NCI-H526 (cell line): ENCODE measurements around the gene PRKCA.
A peak's percentile ranks its signal among the peaks of the same experiment; 100 is the strongest.

Source experiments
- DNase-seq, 2 experiments: peaks; one replicate each; lab custom pipeline; 2025; lab: John Stamatoyannopoulos, UW

The PRKCA gene

DNA sequence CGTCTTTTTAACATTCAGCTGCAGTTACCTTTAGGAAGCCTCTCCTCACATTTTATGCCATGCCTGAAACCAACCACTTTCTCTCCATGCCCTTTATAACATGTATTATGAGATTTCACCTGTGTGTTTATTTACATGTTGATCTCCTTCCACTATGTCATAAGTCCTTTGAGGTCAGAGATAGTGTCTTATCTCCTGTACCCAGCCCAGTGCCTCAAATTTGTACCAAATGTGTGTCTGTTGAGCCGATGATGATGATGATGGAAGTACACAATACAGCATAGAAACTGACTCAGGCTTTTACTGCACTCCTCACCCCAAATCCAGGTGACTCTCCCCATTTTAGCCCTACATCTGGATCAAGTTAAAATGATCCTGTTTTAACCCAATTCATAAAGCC is 353.0 kb downstream of the PRKCA start:
- no peak for DNase-seq

DNA sequence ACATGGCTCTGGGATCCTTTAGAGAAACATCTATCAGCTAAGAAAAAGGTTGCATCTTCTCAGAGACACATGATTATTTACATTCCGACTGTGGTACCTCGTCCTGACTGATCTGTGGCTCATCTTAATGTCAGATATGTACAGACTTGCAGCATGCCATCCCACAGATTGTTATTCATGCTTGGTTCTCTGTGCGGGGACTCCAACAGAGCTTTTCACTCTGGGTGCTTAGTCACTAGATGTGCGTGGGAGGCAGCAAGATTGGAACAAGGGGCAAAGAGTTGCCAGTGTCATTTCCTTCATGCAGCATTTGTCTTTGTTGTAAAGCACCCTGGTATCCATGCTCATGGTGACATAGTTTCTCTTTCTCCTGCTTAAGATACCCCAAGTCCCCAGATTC is 353.4 kb downstream of the PRKCA start:
- DNase-seq = no peak

DNA sequence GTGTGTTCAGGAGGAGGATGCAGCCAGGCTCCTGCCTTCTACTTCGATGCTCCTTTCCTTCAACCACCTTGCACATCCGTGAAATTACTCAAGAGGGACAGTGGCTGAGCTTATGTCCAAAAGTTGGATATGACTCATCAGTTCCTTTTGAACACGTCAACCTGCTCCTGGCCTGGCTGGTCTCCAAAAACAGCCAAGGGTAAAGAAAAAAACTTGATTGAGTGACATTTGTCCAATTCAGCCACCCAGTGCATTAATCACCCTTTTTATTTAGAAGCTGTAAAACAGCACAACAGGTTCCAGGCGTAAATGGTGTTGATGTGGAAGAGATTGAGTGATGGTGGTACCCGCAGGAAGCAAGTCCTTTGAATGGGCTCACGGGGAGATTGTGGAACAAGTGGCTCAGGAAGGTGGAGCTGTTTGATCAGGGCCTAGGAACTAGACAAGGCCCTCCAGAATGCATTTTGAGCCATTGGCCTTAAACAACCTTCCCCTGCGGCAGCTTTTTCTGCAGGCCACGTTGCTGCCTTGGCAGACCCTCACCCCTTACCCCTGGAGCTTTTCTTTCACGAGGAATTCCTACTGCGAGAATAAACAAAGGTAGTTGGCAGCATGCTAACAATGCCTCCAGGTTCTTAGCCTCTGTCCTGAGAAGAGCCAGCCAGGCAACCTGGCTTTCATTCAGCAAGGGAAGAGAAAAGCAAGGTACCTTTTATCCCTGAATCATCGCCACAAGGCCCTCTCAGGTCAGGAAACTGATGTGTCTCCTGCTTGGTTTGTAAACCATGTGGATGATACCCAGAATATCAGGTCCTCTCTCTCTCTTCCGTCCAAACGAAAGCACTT is 359.2 kb downstream of the PRKCA start:
- no peak for DNase-seq

DNA sequence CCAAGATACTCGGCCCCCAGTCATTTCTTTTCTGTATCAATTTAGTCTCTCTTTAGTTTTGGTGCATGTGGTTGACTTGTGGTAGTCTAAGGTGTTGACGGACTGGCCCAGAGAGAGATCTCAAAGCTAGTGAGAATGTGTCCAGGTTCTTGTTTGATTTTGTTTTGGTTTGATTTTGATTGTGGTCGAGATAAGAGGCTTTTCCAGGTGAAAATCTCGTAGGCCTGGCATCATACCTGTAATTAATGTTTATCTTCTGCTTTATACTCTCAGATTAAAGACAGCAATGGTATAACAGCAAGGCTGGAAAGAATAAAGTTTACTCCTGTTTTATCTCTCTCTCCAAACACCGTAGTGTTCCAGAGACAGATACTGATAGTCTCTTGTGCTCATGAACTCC is 360.1 kb downstream of the PRKCA start:
- DNase-seq = no peak

DNA sequence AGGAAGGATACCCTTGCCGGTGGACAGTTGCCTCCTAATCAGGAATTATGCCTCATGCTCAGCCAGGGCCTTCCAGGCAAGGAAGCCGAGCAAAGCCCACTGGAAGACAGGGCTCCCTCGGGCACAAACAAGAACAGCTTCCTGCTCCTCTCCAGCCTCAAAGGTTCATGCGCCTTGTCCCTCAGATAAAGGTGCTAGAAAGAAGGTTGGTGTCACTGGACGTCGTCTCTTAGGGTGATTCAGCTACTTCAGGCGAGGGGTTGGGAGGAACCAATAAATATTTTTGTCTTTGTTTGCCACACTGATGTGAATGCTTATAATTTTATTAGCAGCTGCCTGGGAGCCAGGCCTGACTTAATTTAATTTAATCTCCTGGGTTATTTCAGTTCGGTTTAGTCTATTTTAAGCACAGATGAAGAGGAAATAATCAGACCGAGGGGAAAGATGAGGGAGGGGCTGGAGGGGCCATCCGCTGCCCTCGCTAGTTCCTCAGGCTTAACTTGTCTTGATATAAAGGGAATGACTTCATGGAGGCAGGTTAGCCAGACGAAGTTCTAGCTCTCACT is 360.7 kb downstream of the PRKCA start:
- DNase-seq = no peak

DNA sequence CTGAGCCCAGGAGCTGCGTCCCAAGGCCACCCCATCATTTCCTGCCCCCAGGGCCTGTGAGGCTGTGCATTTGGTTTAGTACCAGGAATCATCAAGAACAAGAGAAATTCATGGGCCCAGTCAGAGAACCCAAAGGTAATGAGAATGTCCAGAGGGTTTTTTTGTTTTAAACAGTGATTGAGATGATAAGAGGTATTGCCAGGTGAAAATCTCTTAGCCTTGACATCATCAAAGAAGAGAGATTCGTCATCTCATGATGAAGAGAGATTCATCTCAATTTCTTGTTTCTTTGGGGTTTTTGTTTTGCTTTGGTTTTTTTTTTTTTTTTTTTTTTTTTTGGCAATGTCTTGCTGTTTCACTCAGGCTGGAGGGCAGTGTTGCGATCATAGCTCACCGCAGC is 361.9 kb downstream of the PRKCA start:
- DNase-seq = no peak

DNA sequence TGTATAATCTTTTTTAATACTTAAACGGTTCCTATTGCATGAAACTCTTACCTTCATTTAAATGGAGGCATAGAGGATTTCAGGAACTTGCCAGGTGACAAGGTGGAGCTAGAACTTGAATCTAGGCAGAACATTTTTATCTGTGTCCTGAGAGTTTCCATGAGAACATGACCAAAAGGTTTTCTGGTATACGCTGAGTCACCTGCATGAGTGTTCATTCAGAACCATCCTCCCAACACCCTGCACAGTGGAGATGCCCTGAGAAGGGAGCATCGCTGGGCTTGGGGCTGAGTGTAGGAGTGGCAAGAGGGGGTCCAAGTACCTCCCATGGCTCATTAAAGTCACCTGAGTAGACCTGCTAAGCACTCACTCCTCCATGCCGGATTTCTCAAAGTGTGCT is 362.8 kb downstream of the PRKCA start:
- DNase-seq = no peak

DNA sequence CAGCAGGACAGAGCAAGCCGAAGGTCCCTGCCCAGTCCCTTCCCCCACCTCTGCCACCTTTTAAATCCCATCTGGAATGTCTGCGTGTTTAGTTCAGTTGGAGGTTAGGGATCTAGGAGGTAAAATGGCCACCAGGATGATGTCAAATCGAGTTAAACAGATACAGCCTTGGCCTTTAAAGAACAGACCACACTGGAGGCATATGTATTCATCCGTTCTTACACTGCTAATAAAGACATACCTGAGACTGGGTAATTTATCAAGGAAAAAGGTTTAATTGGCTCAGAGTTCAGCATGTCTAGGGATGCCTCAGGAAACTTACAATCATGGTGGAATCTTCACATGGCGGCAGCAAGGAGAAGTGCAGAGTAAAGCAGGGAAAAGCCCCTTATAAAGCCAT is 364.7 kb downstream of the PRKCA start:
- DNase-seq = no peak

DNA sequence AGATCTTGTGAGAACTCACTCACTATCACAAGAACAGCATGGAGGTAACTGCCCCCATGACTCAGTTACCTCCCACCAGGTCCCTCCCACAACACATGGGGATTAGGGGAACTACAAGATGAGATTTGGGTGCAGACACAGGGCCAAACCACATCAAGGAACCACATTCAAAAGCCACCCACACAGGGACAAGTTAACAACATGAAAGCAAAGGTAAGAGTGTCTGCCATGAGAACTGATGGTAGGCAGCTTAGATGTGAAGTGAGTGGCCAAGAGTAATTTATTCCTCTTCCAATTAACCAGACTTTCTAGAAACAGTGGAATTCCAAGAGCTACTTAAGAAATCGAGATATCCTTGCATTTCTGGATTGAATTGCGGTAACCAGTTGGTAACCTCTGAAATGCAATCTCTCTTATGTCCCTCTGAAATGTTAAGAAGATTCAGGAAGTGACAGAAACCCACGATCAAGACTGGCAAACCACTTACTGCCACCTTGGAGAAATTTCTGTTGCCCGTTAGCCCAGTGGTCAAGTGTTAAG is 365.1 kb downstream of the PRKCA start:
- DNase-seq = no peak

DNA sequence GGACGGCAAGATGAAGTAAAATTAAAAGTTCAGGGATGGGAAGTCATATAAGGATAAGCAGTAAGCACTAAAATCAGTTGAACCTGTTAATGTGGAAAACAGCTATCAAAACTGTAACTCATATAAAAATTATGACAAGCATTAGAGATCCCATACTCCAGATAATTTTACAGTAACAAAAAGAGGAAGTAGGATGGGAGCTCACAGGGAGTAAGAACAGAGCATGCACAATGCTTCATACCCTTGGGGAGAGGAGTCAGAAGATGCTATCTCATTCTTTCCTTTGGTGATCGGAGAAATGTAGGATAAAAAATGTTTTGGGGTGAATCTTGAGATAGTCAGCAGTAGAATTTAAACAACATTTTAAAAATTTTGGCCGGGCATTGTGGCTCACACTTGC is 367.8 kb downstream of the PRKCA start:
- DNase-seq = no peak

DNA sequence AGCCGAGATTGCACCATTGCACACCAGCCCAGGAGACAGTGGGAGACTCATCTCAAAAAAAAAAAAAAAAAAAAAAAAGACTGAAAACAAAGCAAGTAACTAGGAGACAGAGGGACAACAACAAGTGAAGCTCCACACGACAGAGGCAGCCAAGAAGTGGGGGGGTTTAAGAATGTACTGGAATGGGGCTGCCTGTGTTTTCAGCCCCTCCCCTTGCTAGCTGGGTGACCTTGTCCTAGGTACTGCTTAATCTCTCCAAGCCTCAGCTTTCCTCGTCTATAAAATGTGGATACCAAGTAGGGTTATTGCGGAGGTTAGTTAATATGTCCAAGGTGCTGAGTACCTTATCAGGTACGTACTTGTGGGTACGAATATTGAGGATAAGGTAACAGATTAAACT is 368.7 kb downstream of the PRKCA start:
- no peak for DNase-seq

DNA sequence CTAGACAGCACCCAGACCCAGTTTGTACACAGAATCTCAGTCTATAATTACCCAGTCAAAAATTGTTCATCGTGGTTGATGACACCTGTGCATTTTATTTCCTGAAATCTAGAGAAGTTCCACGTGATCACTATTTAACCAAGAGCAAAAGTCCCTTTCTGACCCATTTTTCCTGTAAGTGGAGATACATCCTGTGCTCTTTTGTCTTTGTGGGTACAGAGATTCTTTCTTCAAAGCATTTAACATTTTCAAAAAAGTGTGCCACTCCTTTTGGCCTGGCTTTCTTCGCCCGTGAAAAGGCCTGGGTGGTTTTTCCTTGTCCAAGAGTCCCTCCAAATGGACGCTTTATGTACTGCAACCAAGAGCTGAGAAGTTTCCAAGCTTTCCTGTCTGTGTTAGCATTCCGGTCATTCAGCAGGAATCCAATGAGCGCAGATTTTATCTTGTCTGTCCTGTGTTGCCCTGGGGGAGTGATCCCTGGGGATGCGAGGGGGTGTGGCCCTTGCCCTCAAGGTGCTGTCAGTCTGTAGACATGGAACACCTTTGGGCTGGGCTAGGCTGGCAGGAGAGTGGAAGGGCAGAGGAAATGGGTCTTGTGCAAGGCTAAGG is 371.4 kb downstream of the PRKCA start:
- DNase-seq = peak; percentile 4 to 72

DNA sequence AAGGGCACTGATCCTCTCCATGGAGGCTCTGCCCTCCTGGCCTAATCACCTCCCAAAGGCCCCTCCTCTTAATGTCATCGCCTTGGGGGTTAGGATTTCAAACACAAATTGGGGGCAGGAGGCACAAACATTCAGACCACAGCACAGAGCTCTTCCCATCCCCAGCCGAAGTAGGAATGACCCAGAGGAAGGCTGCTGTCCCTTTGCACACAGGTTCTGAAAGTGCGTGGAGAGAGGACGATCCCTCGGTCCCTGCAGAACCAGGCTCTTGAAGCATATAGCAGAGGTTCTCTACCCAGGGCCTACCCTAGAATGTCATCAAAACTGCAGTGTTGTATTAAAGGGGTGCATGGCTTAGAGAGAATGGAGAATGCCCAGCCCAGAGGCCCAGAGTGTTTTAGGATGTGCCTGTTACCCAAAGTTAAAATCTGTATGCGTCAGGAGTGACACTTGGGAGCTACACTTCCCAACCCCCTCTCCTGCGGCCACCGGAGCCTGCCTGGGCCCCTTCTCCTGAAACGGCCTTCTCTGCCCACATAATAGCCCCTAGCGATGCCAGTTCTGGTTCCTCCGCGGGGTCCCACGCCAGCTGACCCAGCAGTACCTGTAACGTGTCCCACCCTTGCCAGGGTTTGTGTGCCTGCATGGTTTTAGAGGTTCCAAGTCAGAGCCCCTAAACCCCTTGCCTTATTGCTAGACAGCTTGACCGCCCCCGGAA is 373.0 kb downstream of the PRKCA start:
- DNase-seq = no peak

DNA sequence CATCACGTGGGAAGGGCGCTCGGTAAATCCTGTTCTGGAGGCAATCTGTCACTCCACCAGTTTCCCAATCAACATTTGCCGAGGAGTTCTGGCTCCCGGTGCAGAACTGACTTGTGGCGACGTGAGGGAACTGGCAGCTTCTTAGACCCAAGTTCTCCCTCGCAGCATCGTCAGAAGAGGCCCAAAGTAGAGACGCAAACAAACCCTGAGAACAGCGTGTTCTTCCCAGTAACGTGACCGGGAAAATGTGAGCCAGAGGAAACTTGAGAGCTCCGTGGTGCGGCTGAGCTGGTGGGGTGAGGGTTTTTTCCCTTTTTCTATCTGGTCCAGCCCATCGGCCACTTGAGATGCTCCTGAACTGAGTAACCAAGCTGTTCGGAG is 373.6 kb downstream of the PRKCA start:
- no peak for DNase-seq

DNA sequence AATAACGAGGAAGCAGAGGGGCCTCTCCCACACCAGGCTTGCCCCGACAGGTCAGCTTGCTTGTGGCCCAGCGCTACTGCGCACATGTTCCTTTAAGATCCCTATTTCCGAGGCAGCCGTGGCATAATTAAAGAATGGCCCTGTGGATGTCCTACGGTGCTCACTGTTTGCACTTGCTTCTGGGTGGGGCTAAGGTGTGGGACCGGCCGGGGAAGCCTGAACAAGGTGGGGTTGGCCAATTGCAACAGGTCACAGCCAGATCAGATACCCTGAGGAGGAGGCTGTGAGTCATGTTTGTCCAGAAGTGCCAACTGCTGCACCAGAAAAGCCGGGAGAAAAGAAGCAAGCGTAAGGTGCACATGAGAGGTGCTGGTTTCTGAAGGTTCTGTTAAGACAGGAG is 374.0 kb downstream of the PRKCA start:
- no peak for DNase-seq

DNA sequence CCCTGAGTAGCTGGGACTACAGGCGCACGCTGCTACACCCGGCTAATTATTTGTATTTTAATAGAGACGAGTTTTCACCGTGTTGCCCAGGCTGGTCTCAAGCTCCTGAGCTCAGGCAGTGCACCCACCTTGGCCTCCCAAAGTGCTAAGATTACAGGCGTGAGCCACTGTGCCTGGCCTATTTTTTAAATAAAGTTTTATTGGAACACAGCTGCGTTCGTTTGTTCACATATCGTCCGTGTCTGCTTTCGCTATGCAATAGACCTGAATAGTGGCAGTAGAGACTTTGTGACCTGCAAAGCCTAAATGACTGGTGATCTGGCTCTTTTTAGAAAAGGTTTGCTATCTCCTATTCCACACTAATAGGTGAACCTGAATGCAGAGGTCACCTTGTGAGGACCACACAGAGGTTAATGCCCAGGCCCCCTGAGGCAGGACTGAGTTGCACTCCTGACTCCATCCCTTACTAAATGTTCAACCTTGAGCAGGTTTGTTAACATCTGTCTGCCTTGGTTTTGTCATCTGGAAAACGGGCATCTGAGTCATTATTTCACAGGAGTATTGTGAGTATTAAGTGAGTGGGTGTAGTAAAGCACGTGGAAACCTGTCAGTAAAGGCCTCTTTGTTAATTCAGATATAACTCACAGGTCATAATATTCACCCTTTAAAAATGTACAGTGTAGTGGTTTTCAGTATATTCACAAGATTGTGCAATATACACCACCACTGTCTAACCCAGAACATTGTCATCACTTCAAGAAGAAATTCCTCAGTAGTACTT is 375.0 kb downstream of the PRKCA start:
- no peak for DNase-seq

DNA sequence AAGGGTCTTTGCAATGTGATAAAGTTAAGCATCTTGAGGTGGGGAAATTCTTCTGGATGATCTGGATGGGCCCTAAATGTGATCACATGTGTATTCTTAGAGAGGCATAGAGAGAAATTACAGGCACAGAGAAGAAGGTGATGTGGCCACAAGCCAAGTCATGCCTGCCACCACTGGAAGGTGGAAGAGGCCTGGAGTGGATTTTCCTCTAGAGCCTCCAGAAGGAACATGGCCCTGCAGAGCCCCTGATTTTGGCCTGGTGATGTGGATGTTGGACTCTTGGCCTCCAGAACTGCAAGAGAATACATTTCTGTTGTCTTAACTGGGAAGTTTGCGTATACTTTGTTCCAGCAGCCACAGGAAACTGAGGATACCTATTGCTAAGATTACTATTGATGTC is 375.6 kb downstream of the PRKCA start:
- DNase-seq = no peak

DNA sequence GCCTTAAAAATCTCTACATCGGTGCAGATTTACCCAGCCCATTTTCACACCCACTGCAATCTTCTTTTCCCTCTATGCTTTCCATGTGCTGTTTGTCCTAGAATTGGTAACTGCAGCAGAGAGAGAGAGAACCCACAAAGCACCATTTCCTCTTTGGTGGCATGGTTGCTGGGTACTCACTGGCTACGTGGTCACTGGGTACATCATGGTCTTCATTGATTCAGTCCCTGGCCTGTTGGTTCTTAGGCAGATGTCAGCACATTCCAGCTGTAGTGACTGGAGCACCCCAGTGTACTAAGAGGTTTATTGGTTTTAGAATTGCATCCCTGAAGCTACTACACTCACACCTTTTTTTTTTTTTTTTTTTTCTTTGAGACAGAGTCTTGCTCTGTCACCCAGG is 376.4 kb downstream of the PRKCA start:
- no peak for DNase-seq

DNA sequence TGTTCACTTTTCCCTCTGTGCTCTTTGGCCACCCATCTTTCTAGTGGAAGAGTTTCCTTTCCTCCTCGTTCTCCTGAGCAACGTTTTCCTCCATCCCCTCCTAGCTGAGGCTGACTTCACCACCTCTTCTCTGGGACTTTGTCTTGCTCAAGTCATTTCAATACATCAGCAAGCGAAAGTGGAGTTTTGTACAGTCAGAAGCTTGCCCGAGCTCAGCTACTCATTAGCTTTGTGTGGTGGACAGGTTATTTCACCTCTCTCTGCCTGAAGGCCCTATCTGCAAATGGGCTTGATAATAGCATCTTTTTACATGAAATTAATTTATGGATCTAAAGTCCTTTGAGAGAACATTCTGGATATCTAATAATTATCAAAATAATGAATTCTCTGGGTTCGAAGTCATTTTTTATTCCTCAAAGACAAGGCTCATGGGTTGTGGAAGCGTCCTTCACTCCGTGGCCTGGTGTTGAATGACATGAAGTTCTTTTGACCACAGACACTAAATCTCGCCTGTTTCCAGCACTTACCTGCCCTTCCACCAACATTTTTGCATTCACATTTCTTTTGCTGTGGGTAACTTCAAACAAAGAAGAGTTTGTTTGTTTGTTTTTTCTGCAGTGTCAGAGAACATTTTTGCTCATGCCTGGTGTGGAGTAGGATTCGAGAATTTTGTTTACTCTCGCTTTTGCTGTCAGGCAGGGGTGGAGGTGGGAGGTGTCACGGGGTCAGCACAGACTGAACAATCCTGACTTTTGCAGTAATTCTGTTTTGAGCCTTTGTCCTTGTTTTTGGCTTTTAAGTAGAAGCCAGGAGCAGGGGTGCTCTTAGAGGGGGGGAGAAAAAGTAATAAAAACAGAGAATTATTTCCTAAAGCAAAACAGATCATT is 377.5 kb downstream of the PRKCA start:
- no peak for DNase-seq

DNA sequence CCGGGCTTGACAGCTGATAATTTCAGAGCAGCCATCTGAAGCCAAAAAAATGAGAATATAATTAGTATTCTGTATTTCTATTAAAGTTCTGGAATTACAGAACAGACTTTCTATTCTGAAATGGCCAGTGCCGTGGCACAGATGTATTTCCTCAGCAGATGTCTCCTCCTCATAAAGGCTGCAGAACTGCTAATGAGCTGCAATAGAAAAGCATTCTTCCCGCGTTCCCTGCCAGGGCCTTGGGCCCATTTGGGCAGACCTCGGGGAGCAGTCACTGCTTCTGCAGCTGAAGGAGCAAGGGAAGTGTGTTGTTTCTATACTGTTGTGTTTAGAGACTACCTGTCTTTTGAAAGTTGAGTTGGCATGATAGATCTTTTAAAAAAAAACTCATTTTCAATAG is 379.9 kb downstream of the PRKCA start:
- no peak for DNase-seq

DNA sequence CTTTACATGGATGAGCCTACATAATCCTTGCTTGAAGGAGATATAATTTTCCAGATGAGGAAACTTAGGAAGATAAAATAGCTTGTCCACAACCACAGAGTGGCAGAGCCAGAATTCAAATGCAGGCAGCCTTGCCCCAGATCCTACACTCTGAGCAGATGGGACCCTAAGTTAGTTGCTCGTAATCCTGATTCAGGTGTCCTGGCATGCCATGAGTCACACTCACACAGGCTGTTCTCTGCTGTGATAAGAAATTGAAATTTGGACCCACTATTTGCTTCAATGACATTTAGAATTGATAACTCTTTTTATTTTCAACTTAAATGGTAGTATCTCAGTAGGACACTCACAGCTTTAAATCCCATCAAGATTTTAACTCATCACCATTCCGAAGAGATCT is 381.8 kb downstream of the PRKCA start:
- DNase-seq = no peak
